Measurements from ENCODE around the gene MMS19.

The MMS19 gene

DNA sequence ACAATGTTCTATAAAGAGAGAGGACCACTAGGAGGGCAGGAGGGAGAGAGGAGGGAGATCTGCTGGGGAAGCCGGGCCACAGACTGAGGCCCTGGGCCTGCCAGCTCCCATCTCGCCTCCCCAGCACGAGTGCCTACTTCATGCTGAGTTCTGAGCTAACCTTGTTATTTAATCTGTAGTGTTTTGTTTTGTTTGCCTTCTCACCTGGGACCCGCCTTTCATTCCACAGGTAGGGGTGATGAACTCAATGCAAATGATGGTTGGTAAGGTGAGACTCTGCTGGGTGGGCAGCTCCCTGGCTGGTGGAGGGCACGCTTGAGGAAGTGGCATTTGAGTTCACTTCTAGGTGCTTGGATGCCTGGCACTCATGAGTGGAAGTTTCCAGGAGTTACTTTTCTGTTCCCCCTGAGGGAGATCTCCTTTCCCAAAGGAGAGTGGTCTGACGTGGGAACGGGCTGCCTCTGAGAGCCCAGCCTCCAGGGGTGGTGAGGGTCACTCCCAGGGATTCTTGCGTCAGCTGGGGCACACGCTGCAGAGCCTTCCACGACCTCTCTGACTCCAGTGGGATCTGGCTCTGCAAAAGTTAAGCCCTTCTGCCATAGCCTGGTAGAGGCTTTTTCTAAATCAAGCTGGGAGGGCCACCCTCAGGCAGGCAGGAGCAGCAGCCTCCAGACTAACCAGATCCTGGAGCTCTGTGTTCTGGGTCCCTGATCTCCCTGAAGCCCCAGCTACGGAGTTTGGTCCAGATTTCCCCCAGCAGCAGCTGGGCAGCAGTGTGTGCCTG, 22.9 kb upstream of the MMS19 start:
- Histone ChIP-seq H3K36me3 (no peaks in the 10 kb centered on the region), H3K27me3 (no peaks in the 10 kb centered on the region), H3K9me3 (no peaks in the 10 kb centered on the region), H3K4me3 (ENCODE audit: low read depth, low read length) (no peak overlapping the region), H3K4me1 (no peaks in the 10 kb centered on the region)
- TF ChIP-seq CTCF (IDR thresholded peaks at IDR 0.05; ENCODE audit: low read depth, low read length) = no peak
- DNase-seq = no peak

DNA sequence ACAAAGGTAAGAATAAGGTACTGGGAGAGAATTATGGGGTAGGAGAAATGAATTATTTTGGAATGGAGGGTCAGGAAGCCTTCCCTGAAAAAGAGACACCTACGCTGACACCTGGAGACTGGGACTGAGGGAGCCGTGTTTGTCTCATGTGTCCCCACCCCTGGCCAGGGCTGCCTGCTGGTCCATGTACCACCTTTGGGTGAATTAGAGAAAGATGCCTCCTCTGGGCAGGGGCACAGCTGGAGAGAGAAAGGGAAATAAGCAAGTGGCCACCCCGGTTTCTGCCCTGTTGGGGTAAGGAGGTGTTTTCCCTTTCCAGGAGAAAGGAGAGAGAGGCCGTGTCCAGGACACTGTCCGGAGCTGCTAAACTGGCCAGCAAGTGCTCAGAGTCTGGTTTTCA, 22.3 kb upstream of the MMS19 start:
- no peaks in the 10 kb centered on the region for H3K9me3 ChIP-seq
- peaks cover 2% of the 10 kb centered on the region; the same call in 1 of the 2 replicates for H3K4me1 ChIP-seq
- TF ChIP-seq CTCF (IDR thresholded peaks at IDR 0.05; ENCODE audit: low read depth, low read length) = no peak
- DNase-seq = no peak
- no peaks in the 10 kb centered on the region for H3K27me3 ChIP-seq
- H3K4me3 ChIP-seq (ENCODE audit: low read depth, low read length) = no peak overlapping the region
- no peaks in the 10 kb centered on the region for H3K36me3 ChIP-seq

- no peaks in the 10 kb centered on the region for H3K9me3 ChIP-seq
- peaks cover 3% of the 10 kb centered on the region; the same call in 1 of the 2 replicates for H3K4me1 ChIP-seq
- no peaks in the 10 kb centered on the region for H3K27me3 ChIP-seq
- no peak overlapping the region for H3K4me3 ChIP-seq (ENCODE audit: low read depth, low read length)
- DNase-seq = no peak
- no peaks in the 10 kb centered on the region for H3K36me3 ChIP-seq
- no peak for TF ChIP-seq CTCF (IDR thresholded peaks at IDR 0.05; ENCODE audit: low read depth, low read length)
These were observed 21.1 kb upstream of the MMS19 start for GRCh38 chr10:97519342-97519741.

DNA sequence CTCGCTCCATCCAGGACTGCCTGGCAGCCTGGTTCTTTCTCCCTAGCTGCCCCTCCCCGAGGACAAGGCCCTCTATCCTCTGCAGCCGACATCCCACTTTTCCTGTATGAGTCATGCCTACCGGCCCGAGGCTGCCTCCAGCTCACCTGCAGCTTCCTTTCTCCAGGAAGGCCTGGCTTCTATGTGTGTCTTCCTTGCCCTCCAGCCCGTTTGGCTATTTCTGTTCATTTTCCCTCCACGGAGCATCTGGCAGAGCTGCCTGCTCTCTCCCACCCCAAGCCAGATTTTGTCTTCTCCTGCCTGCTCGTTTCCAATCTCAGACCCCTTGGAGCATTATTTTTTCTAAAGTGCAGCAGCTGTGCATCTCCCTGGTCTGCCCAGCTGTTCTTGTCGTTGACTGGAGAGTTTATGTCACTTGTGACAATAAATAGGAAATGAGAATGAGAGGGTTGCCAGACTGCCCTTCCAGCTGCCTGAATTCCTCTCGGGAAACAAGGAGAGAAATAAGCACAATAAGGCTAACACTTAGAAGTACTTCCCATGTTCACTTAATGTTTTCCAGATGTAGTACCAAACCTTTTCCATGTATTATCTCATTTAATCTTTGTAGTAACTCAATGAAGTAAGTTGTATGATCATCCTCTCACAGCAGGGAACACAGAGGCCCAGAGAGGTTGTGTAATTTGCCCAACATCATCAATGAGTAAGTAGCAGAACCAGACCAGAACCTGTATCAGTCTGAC, 20.2 kb upstream of the MMS19 start:
- no peaks in the 10 kb centered on the region for H3K36me3 ChIP-seq

GRCh38 chr10:97517778-97518300, 19.6 kb upstream of the MMS19 start:
- Histone ChIP-seq H3K27me3 (no peaks in the 10 kb centered on the region), H3K4me3 (ENCODE audit: low read depth, low read length) (no peak overlapping the region), H3K4me1 (peaks cover 3% of the 10 kb centered on the region; the same call in 1 of the 2 replicates), H3K36me3 (no peaks in the 10 kb centered on the region), H3K9me3 (no peaks in the 10 kb centered on the region)
- DNase-seq = no peak
- TF ChIP-seq CTCF (IDR thresholded peaks at IDR 0.05; ENCODE audit: low read depth, low read length) = no peak

More for the DNA sequence above, 20.2 kb upstream of the MMS19 start:
- no peak for TF ChIP-seq CTCF (IDR thresholded peaks at IDR 0.05; ENCODE audit: low read depth, low read length)
- DNase-seq = peak; percentile 40
- H3K27me3 ChIP-seq = no peaks in the 10 kb centered on the region
- H3K4me3 ChIP-seq (ENCODE audit: low read depth, low read length) = no peak overlapping the region
- peaks cover 3% of the 10 kb centered on the region; the same call in 1 of the 2 replicates for H3K4me1 ChIP-seq
- H3K9me3 ChIP-seq = no peaks in the 10 kb centered on the region
